SK-N-SH (cell line): ENCODE results near the gene STOML1.

Source experiments
- CTCF ChIP-seq: fragments of 200-600 bp; sonication (generic); IDR thresholded peaks from 2 replicates; pipeline ENCODE4 v1.6.1; 2017; ENCODE audit warnings: antibody characterized with exemption, mild to moderate bottlenecking, moderate library complexity
- GATA2 ChIP-seq: sonication (generic); formaldehyde crosslinking; IDR thresholded peaks from 2 replicates; pipeline ENCODE4 v1.5.0; 2020; ENCODE audit warnings: mild to moderate bottlenecking, missing genetic modification reagents

DNA sequence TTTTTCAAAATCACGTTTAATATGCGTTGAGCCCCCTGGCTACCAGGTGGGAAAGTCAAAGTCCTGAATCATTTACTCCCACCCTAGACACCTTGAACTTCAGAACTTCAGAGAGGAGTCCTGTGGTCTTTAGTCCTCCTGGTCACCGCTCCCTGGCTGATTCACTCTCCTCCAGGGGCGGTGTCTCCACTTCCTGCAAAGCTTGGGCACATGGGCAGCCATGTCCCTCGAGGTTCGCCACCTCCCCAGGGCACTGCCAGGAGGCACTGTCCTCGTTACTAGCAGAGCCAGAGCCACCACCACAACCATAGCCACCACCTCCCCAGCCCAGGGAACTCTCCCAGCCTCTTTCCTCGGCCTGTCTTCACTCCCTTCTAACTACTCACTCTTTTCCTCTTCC, 34.8 kb downstream of the STOML1 start:
- TF ChIP-seq GATA2 (CRISPR knock-in tag) (no peak), CTCF (no peak)
